ENCODE results near the gene TESK2.

The TESK2 gene

GRCh38 chr1:45381243-45381642, 109.7 kb downstream of the TESK2 start:
- H3K18ac ChIP-seq (ENCODE audit: low read length), result no peak overlapping the region
- no peak overlapping the region for H4K5ac ChIP-seq (ENCODE audit: low read length)
- no peak for DNase-seq
- H2BK15ac ChIP-seq (replicated peaks; ENCODE audit: low read depth), result no peak overlapping the region
- H3K27ac ChIP-seq (ENCODE audit: low read depth, low read length), result no peak overlapping the region
- no peak overlapping the region for H3K4me3 ChIP-seq (ENCODE audit: low read length)
- no peaks in the 10 kb centered on the region for H3K4me1 ChIP-seq (ENCODE audit: control insufficient read depth, low read depth, low read length)
- H3K79me2 ChIP-seq (ENCODE audit: control insufficient read depth, insufficient read depth, low read length), result no peaks in the 10 kb centered on the region
- no peak overlapping the region for H2BK5ac ChIP-seq (ENCODE audit: low read length)
- no peak overlapping the region for H3K56ac ChIP-seq (ENCODE audit: low read length)
- H2AK5ac ChIP-seq (ENCODE audit: low read length), result no peak overlapping the region
- H3K27me3 ChIP-seq (ENCODE audit: insufficient read depth, low read length, poor library complexity), result no peaks in the 10 kb centered on the region
- H3K36me3 ChIP-seq (ENCODE audit: control insufficient read depth, insufficient read depth, low read length), result no peaks in the 10 kb centered on the region
- H4K8ac ChIP-seq (ENCODE audit: low read depth, low read length), result no peak overlapping the region
- no peak overlapping the region for H3K9ac ChIP-seq (ENCODE audit: low read length)
- no peak overlapping the region for H2BK120ac ChIP-seq (ENCODE audit: low read depth, low read length)
- WGBS (ENCODE audit: extremely low coverage, insufficient coverage, low lambda C conversion rate), result no CpG with 5 or more reads among the region's 2 CpGs
- H3K23ac ChIP-seq (ENCODE audit: low read length), result no peak overlapping the region
- no peak overlapping the region for H3K4me2 ChIP-seq (ENCODE audit: low read length)
- H3K4ac ChIP-seq (ENCODE audit: low read depth, low read length), result no peak overlapping the region
- H3K79me1 ChIP-seq (ENCODE audit: low read length), result no peaks in the 10 kb centered on the region

GRCh38 chr1:45380730-45381129, 110.2 kb downstream of the TESK2 start:
- H3K27me3 ChIP-seq (ENCODE audit: insufficient read depth, low read length, poor library complexity), result no peaks in the 10 kb centered on the region
- H3K4me3 ChIP-seq (ENCODE audit: low read length), result no peak overlapping the region
- H3K27ac ChIP-seq (ENCODE audit: low read depth, low read length), result no peak overlapping the region
- no peak overlapping the region for H3K23ac ChIP-seq (ENCODE audit: low read length)
- H3K79me2 ChIP-seq (ENCODE audit: control insufficient read depth, insufficient read depth, low read length), result no peaks in the 10 kb centered on the region
- H4K5ac ChIP-seq (ENCODE audit: low read length), result no peak overlapping the region
- no peak overlapping the region for H3K56ac ChIP-seq (ENCODE audit: low read length)
- DNase-seq, result no peak
- H4K8ac ChIP-seq (ENCODE audit: low read depth, low read length), result no peak overlapping the region
- no peak overlapping the region for H3K9ac ChIP-seq (ENCODE audit: low read length)
- no peak overlapping the region for H3K18ac ChIP-seq (ENCODE audit: low read length)
- no peaks in the 10 kb centered on the region for H3K79me1 ChIP-seq (ENCODE audit: low read length)
- no peak overlapping the region for H3K4me2 ChIP-seq (ENCODE audit: low read length)
- no peaks in the 10 kb centered on the region for H3K4me1 ChIP-seq (ENCODE audit: control insufficient read depth, low read depth, low read length)
- H3K4ac ChIP-seq (ENCODE audit: low read depth, low read length), result no peak overlapping the region
- H2BK120ac ChIP-seq (ENCODE audit: low read depth, low read length), result no peak overlapping the region
- no peak overlapping the region for H2BK15ac ChIP-seq (replicated peaks; ENCODE audit: low read depth)
- WGBS (ENCODE audit: extremely low coverage, insufficient coverage, low lambda C conversion rate), result no CpG with 5 or more reads among the region's 1 CpG
- H2AK5ac ChIP-seq (ENCODE audit: low read length), result no peak overlapping the region
- H2BK5ac ChIP-seq (ENCODE audit: low read length), result no peak overlapping the region
- H3K36me3 ChIP-seq (ENCODE audit: control insufficient read depth, insufficient read depth, low read length), result no peaks in the 10 kb centered on the region

DNA sequence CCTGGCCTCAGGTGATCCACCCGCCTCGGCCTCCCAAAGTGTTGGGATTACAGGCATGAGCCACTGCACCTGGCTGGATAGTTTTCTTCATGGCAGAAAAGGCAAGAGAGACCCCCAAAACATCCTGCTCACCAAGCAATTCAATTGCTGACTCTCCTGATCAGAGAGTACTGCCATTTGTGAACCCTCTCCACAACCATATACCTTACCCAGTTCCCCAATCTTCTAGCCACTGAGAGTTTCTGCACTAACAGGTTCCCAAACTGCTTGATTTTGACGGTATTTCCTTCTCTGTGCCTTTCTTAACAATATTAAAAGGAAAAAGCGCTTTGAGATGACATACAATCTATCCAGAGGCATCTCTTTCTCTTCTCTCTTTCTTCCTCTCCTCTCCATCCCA, 110.8 kb downstream of the TESK2 start:
- H3K4me2 ChIP-seq (ENCODE audit: low read length), result no peak overlapping the region
- WGBS (ENCODE audit: extremely low coverage, insufficient coverage, low lambda C conversion rate), result no CpG with 5 or more reads among the region's 4 CpGs

GRCh38 chr1:45379524-45379923, 111.4 kb downstream of the TESK2 start:
- H3K79me1 ChIP-seq (ENCODE audit: low read length), result no peaks in the 10 kb centered on the region
- WGBS (ENCODE audit: extremely low coverage, insufficient coverage, low lambda C conversion rate), result no CpG with 5 or more reads among the region's 6 CpGs
- H3K4ac ChIP-seq (ENCODE audit: low read depth, low read length), result no peak overlapping the region
- no peak overlapping the region for H2BK15ac ChIP-seq (replicated peaks; ENCODE audit: low read depth)
- H3K4me2 ChIP-seq (ENCODE audit: low read length), result no peak overlapping the region
- no peaks in the 10 kb centered on the region for H3K79me2 ChIP-seq (ENCODE audit: control insufficient read depth, insufficient read depth, low read length)
- H3K56ac ChIP-seq (ENCODE audit: low read length), result no peak overlapping the region
- no peak overlapping the region for H3K18ac ChIP-seq (ENCODE audit: low read length)
- H4K8ac ChIP-seq (ENCODE audit: low read depth, low read length), result no peak overlapping the region
- H2BK5ac ChIP-seq (ENCODE audit: low read length), result no peak overlapping the region
- H3K36me3 ChIP-seq (ENCODE audit: control insufficient read depth, insufficient read depth, low read length), result no peaks in the 10 kb centered on the region
- H4K5ac ChIP-seq (ENCODE audit: low read length), result no peak overlapping the region
- no peak overlapping the region for H2BK120ac ChIP-seq (ENCODE audit: low read depth, low read length)
- H2AK5ac ChIP-seq (ENCODE audit: low read length), result no peak overlapping the region
- no peak overlapping the region for H3K9ac ChIP-seq (ENCODE audit: low read length)
- no peaks in the 10 kb centered on the region for H3K4me1 ChIP-seq (ENCODE audit: control insufficient read depth, low read depth, low read length)
- no peak overlapping the region for H3K27ac ChIP-seq (ENCODE audit: low read depth, low read length)
- no peak overlapping the region for H3K4me3 ChIP-seq (ENCODE audit: low read length)
- no peaks in the 10 kb centered on the region for H3K27me3 ChIP-seq (ENCODE audit: insufficient read depth, low read length, poor library complexity)
- no peak overlapping the region for H3K23ac ChIP-seq (ENCODE audit: low read length)
- DNase-seq, result no peak

More for the DNA sequence above, 110.8 kb downstream of the TESK2 start:
- Histone ChIP-seq H2AK5ac (ENCODE audit: low read length) (no peak overlapping the region), H3K4ac (ENCODE audit: low read depth, low read length) (no peak overlapping the region), H3K23ac (ENCODE audit: low read length) (no peak overlapping the region), H3K79me2 (ENCODE audit: control insufficient read depth, insufficient read depth, low read length) (no peaks in the 10 kb centered on the region), H3K79me1 (ENCODE audit: low read length) (no peaks in the 10 kb centered on the region), H3K4me3 (ENCODE audit: low read length) (no peak overlapping the region), H3K18ac (ENCODE audit: low read length) (no peak overlapping the region), H2BK120ac (ENCODE audit: low read depth, low read length) (no peak overlapping the region), H4K5ac (ENCODE audit: low read length) (no peak overlapping the region), H4K8ac (ENCODE audit: low read depth, low read length) (no peak overlapping the region), H2BK5ac (ENCODE audit: low read length) (no peak overlapping the region), H3K27ac (ENCODE audit: low read depth, low read length) (no peak overlapping the region), H2BK15ac (replicated peaks; ENCODE audit: low read depth) (no peak overlapping the region), H3K36me3 (ENCODE audit: control insufficient read depth, insufficient read depth, low read length) (no peaks in the 10 kb centered on the region), H3K27me3 (ENCODE audit: insufficient read depth, low read length, poor library complexity) (no peaks in the 10 kb centered on the region), H3K4me1 (ENCODE audit: control insufficient read depth, low read depth, low read length) (no peaks in the 10 kb centered on the region), H3K9ac (ENCODE audit: low read length) (no peak overlapping the region), H3K56ac (ENCODE audit: low read length) (no peak overlapping the region)
- no peak for DNase-seq

- Histone ChIP-seq H3K9ac (ENCODE audit: low read length) (no peak overlapping the region), H3K27ac (ENCODE audit: low read depth, low read length) (no peak overlapping the region), H3K79me2 (ENCODE audit: control insufficient read depth, insufficient read depth, low read length) (no peaks in the 10 kb centered on the region), H2BK120ac (ENCODE audit: low read depth, low read length) (no peak overlapping the region), H3K23ac (ENCODE audit: low read length) (no peak overlapping the region), H3K4me2 (ENCODE audit: low read length) (no peak overlapping the region), H3K79me1 (ENCODE audit: low read length) (no peaks in the 10 kb centered on the region), H2AK5ac (ENCODE audit: low read length) (no peak overlapping the region), H3K4ac (ENCODE audit: low read depth, low read length) (no peak overlapping the region), H3K4me3 (ENCODE audit: low read length) (no peak overlapping the region), H3K56ac (ENCODE audit: low read length) (no peak overlapping the region), H4K5ac (ENCODE audit: low read length) (no peak overlapping the region), H4K8ac (ENCODE audit: low read depth, low read length) (no peak overlapping the region), H2BK5ac (ENCODE audit: low read length) (no peak overlapping the region), H3K18ac (ENCODE audit: low read length) (no peak overlapping the region), H3K36me3 (ENCODE audit: control insufficient read depth, insufficient read depth, low read length) (no peaks in the 10 kb centered on the region), H2BK15ac (replicated peaks; ENCODE audit: low read depth) (no peak overlapping the region), H3K4me1 (ENCODE audit: control insufficient read depth, low read depth, low read length) (no peaks in the 10 kb centered on the region), H3K27me3 (ENCODE audit: insufficient read depth, low read length, poor library complexity) (no peaks in the 10 kb centered on the region)
- no peak for DNase-seq
Measured at GRCh38 chr1:45378184-45378583, 112.8 kb downstream of the TESK2 start.
